BJ (cell line): Measurements from ENCODE around the gene SREBF1. TPM values are rescaled to one million over a fixed set of nuclear protein-coding genes. Genes with fewer than 3 reads are reported as not detected.

Experiments
- CTCF ChIA-PET: fragments of 350-600 bp; formaldehyde crosslinking; extraction: SDS; loops from one replicate; lab custom pipeline; 2021; ENCODE audit warnings: antibody characterized with exemption, inconsistent platforms; lab: Yijun Ruan, JAX
- POLR2A ChIA-PET: fragments of 300-600 bp; sonication (Branson Sonifier 250); formaldehyde crosslinking; extraction: SDS; loops from one replicate; lab custom pipeline; 2021; ENCODE audit warnings: antibody characterized with exemption; lab: Charles Lee
- DNase-seq: peaks from one replicate; pipeline ENCODE4 v3.0.0-alpha.2; 2011; ENCODE audit warnings: low read depth
- H3K27me3 ChIP-seq: 2 replicates; pipeline ENCODE4 v1.6.0; 2011; ENCODE audit warnings: low read length; ENCODE audit not compliant: control insufficient read depth, insufficient read depth
- H3K36me3 ChIP-seq: 2 replicates; pipeline ENCODE4 v1.5.1; 2011; ENCODE audit warnings: low read length; ENCODE audit not compliant: control insufficient read depth, insufficient read depth
- H3K4me3 ChIP-seq: 2 replicates; pipeline ENCODE4 v1.5.1; 2011; ENCODE audit warnings: low read depth, mild to moderate bottlenecking, control low read depth, low read length
- CTCF ChIP-seq: IDR thresholded peaks from 2 replicates; pipeline ENCODE4 v1.5.1; 2011; ENCODE audit warnings: low read depth, mild to moderate bottlenecking, control low read depth, inconsistent platforms, low read length, moderate library complexity; ENCODE audit not compliant: insufficient read depth
- polyA plus RNA-seq: library from polyadenylated mRNA; depleted of rRNA; stranded (reverse); fragments of >200 nt; gene quantifications from 2 replicates; pipeline ENCODE4 v1.2.3, GENCODE V29; 2011; rRNA removed
- small RNA-seq: library from RNA; depleted of rRNA; stranded (forward); fragments of <200 nt; gene quantifications from one replicate; pipeline ENCODE3, GENCODE V24; 2012; ENCODE audit warnings: low replicate concordance, low read depth; ENCODE audit not compliant: insufficient read length

The SREBF1 gene
- polyA plus RNA-seq, 1 experiment: 27.7 TPM

DNA sequence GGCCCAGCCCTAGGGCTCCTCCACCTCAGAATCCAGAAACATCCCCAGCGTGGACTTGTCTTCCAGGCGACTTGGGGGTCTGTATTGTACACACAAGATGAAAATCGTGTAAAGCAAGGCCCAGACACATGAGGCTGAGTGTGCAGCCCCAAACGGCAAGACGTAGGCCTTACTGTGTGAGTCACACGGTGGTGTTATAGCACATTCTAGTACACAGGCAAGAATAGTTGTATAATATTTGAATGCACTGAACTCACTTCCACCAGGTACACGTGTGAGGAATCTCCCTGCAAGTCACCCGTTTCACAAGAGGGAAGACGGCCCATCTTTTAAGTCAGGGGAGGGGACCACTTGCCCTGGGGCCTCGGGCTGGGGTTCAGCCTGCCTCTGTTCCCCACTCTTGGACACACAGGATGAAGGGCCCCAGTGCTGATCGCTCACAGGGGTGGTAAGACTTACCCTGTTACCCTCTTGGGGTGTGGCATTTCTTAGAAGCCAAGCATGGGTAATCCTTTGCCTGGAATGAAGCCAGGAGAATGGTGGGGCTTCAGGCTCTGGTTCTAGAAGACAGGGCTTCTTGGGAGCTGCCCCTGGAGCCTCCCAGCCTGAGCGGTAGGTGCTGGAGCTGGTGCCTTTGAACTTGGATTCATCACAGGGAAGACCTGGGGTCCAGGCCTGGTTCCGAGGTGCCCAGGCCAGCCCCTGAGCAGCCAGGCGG, 71.3 kb downstream of the SREBF1 start:
- Histone ChIP-seq H3K4me3 (no peak overlapping the region), H3K27me3 (no peaks in the 10 kb centered on the region), H3K36me3 (peaks cover 1% of the 10 kb centered on the region)
- POLR2A ChIA-PET: no interaction called here
- CTCF ChIA-PET: interaction anchor here (0.6 kb wide), 1 partner anchor 90 kb away, joined by 3 read pairs; no protein-coding TSS in a partner anchor
- TF ChIP-seq CTCF: no peak
- no peak for DNase-seq

DNA sequence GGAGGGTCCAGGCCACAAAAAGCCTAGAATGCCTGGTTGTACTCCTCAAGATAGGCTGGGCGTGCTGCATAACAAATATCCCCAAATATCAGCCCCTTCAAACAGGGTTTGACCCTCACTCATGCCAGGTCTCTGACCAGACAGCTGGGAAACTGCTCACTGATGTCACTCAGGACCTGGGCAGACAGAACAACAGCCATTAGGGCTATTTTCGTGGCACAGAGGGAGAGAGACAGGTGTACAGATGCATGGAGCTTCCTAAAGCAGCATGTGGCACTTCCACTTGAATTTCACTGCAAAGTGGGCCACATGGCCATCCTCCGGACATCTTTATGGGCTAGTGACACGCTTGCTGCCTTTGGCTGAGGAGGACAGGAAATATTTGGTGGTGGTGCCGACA, 73.1 kb downstream of the SREBF1 start:
- TF ChIP-seq CTCF: no peak
- CTCF ChIA-PET: interaction anchor here (1.0 kb wide), 1 partner anchor 10 kb away, joined by 3 read pairs; no protein-coding TSS in a partner anchor
- Histone ChIP-seq H3K4me3 (no peak overlapping the region), H3K36me3 (peaks cover 1% of the 10 kb centered on the region), H3K27me3 (no peaks in the 10 kb centered on the region)
- no peak for DNase-seq
- POLR2A ChIA-PET: no interaction called here

GRCh38 chr17:17763136-17763535, 73.7 kb downstream of the SREBF1 start:
- POLR2A ChIA-PET: no interaction called here
- Histone ChIP-seq H3K36me3 (peaks cover 1% of the 10 kb centered on the region), H3K4me3 (no peak overlapping the region), H3K27me3 (no peaks in the 10 kb centered on the region)
- TF ChIP-seq CTCF: no peak
- DNase-seq: no peak
- CTCF ChIA-PET: interaction anchor here (0.6 to 1.2 kb wide), 3 partner anchors 11 to 80 kb away, joined by 3 read pairs; no protein-coding TSS in a partner anchor

DNA sequence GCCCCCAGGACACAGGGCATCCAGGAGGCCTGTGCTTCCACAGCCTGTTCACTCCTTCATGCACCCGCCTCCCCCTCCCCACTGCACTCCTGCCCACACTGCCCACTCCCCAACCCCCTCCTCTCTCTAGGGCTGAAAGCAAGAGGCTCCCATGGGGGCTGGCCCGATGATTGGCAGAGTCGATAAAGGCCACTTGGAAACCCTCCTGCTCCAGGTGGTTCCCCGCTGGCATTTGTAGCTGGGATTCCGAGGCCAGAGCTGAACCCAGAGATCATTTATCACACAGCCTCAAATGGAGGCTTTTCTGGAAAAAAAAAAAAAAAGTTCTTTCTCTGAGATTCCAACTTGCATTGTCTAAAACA, 74.1 kb downstream of the SREBF1 start:
- POLR2A ChIA-PET: no interaction called here
- DNase-seq: no peak
- CTCF ChIA-PET: interaction anchor here (0.6 to 1.2 kb wide), 3 partner anchors 11 to 80 kb away, joined by 3 read pairs; no protein-coding TSS in a partner anchor

More for the DNA sequence above, 74.1 kb downstream of the SREBF1 start:
- Histone ChIP-seq H3K4me3 (no peak overlapping the region), H3K36me3 (peaks cover 1% of the 10 kb centered on the region), H3K27me3 (no peaks in the 10 kb centered on the region)
- TF ChIP-seq CTCF: no peak

Small RNA genes within 50 kb of the gene (small RNA-seq; reads per million reads assigned to genes)
- gene MIR33B (24.4 reads per million, percentile 85 among the genes with 10 or more reads in this experiment), gene MIR6777 (not detected)

Other genes with a start within 250 kb of the SREBF1 start
- gene PEMT, start 245.3 kb downstream of the SREBF1 start, polyA plus RNA-seq: 29.8 and 50.7 TPM in 2 replicates
- 2.1 and 2.4 TPM in 2 replicates for gene RAI1, start 155.5 kb downstream of the SREBF1 start, polyA plus RNA-seq
- 30.1 and 39.6 TPM in 2 replicates for gene TOM1L2, start 135.4 kb upstream of the SREBF1 start, polyA plus RNA-seq
- gene DRC3, start 135.9 kb upstream of the SREBF1 start, polyA plus RNA-seq: 0.93 and 1.2 TPM in 2 replicates
- 14.7 and 17.4 TPM in 2 replicates for gene ATPAF2, start 202.2 kb upstream of the SREBF1 start, polyA plus RNA-seq
- gene GID4, start 202.4 kb upstream of the SREBF1 start, polyA plus RNA-seq: 6.9 and 7.4 TPM in 2 replicates